HG02759 (cell line): Measurements from ENCODE around the gene TRPM3.

ENCODE experiments used
- ATAC-seq: cut with Tn5 transposase; IDR thresholded peaks from one replicate; pipeline ENCODE4 v1.9.1; 2021; ENCODE audit warnings: mild to moderate bottlenecking, moderate library complexity; ENCODE audit not compliant: unreplicated experiment

Gene TRPM3

GRCh38 chr9:70498866-70499265 lies 622.6 kb downstream of the TRPM3 start:
- ATAC-seq: no peak

GRCh38 chr9:70496244-70496643 lies 625.2 kb downstream of the TRPM3 start:
- no peak for ATAC-seq

GRCh38 chr9:70495514-70495913 lies 625.9 kb downstream of the TRPM3 start:
- ATAC-seq: no peak

GRCh38 chr9:70494221-70494620 lies 627.2 kb downstream of the TRPM3 start:
- no peak for ATAC-seq

- no peak for ATAC-seq
Observed at GRCh38 chr9:70493029-70493428, 628.4 kb downstream of the TRPM3 start.

- ATAC-seq: no peak
Observed at GRCh38 chr9:70492319-70492777, 629.1 kb downstream of the TRPM3 start.

- ATAC-seq: no peak
Observed at GRCh38 chr9:70491426-70492318, 629.7 kb downstream of the TRPM3 start.

GRCh38 chr9:70490478-70490877 lies 630.9 kb downstream of the TRPM3 start:
- no peak for ATAC-seq

GRCh38 chr9:70488793-70489105 lies 632.7 kb downstream of the TRPM3 start:
- no peak for ATAC-seq

- no peak for ATAC-seq
Observed at GRCh38 chr9:70488098-70488792, 633.2 kb downstream of the TRPM3 start.

GRCh38 chr9:70486127-70486526 lies 635.3 kb downstream of the TRPM3 start:
- ATAC-seq: no peak

- no peak for ATAC-seq
Observed at GRCh38 chr9:70485273-70485858, 636.1 kb downstream of the TRPM3 start.

- peak; percentile 75 for ATAC-seq
Observed at GRCh38 chr9:70484232-70485130, 636.9 kb downstream of the TRPM3 start.

GRCh38 chr9:70481471-70481870 lies 640.0 kb downstream of the TRPM3 start:
- no peak for ATAC-seq

- ATAC-seq: no peak
Observed at GRCh38 chr9:70480405-70480980, 640.9 kb downstream of the TRPM3 start.

GRCh38 chr9:70479880-70480291 lies 641.5 kb downstream of the TRPM3 start:
- ATAC-seq: no peak
